HG03103 (cell line): Measurements from ENCODE around the gene KRTAP19-8.

ENCODE experiments used
- ATAC-seq: cut with Tn5 transposase; IDR thresholded peaks from one replicate; pipeline ENCODE4 v1.9.1; 2021; ENCODE audit warnings: low read depth; ENCODE audit not compliant: unreplicated experiment

KRTAP19-8 gene

GRCh38 chr21:31012133-31013089, 25.9 kb downstream of the KRTAP19-8 start:
- ATAC-seq: no peak

DNA sequence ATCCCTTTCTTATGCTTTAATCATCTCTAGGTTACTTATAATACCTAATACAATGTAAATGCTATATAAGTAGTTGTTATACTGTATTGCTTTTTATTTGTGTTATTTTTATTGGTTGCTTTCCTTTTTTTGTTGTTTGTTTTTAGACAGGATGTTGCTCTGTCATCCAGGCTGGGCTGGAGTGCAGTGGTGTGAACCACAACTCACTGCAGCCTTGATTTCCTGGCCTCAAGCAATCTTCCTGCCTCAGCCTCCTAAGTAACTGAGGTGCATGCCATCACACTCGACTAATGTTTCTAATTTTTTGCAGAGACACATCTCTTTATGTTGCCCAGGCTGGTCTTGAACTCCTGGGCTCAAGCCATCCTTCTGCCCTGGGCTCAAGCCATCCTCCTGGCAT, 26.9 kb downstream of the KRTAP19-8 start:
- ATAC-seq: no peak

GRCh38 chr21:31008355-31008754, 29.9 kb downstream of the KRTAP19-8 start:
- no peak for ATAC-seq

DNA sequence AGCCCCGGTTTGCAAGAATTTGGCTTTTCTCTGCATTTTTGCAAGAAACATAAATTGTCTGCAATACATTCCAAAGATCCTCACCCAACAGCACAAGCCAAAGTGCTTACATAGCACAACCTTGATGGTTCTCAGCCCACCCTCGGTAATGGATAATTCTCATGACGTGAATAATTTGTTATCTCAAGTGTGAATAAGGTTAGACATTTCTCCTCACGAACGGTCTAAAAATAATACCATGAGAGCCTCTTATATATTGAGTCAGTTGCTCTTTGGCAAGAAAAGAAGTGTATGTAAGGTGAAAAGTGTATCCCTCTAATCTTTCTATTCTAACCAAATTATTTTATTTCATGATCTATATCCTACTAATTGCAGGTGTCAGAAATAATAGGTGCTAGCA, 33.3 kb downstream of the KRTAP19-8 start:
- ATAC-seq: no peak

DNA sequence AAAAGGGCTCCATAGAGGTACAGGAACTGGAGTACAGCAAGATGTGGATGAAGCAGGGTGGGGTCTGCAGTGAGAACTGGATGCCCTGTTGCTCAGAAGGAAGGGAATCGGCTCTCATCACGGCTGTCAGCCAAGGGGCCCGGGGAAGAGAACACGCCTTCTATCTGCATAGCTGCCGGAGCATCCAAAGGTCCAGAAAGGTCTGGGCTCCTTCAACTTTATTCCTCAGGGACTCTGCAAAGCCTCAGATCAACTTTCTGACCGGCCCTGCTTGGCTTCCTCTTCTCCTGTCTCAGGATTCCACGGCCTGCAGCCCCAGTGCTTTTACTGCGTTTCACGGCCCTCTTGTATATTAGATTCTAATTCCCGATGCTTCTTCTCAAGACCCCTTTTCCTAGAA, 34.8 kb downstream of the KRTAP19-8 start:
- ATAC-seq: no peak

GRCh38 chr21:30997541-30997940, 40.7 kb downstream of the KRTAP19-8 start:
- no peak for ATAC-seq

GRCh38 chr21:30996728-30997127, 41.5 kb downstream of the KRTAP19-8 start:
- no peak for ATAC-seq

DNA sequence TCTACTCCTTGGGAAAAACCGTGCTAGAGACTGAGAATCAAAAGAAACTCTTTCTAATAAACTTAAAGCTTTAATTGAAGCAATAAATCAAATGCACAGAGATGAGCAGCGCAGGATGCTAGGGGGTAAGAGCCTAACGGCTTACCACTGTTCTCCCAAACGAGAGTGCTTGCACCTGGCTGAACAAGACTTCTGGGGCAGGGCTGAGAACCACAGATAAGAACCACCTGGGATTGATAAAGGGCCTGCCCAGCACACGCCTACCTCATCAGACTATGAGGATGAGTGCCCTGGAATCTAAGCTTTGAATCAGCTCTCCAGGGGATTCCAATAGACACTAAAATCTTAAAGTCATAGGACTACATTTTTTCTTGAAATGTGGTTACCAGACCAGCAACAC, 43.3 kb downstream of the KRTAP19-8 start:
- no peak for ATAC-seq

DNA sequence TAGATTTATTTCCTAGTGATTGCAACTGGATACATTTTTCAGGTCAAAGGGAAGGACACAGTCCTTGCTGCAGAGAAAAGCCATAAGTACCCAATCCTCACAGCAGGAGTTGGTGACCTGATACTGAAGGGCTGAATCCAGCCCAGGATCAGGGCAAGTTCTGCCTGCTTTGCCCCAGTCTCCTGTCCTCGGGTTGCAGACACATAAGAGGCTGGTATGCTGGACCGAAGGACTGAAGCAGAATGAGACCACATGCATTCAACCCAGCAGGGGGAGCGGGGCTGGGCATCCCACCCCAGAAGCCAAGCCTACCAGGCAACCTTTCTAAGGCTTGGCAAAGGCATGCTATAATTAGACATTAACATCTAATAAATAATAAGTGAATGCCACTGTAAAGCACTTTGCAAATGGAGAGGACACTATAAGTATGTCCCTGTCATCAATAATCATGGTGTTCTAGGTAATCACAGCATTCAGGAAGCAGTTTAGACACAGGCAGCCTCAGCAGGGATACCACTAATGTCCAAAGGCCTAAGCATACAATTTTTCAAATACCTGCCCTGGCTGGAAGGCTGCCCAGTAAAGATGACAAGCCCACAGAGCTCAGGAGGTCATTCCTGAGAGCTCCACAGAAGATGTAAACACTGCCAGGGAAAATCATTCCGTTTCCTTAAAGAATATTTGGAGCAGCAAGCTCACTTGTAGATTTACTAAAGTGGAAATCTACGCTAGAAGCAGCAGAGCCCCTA, 47.6 kb downstream of the KRTAP19-8 start:
- ATAC-seq: no peak

DNA sequence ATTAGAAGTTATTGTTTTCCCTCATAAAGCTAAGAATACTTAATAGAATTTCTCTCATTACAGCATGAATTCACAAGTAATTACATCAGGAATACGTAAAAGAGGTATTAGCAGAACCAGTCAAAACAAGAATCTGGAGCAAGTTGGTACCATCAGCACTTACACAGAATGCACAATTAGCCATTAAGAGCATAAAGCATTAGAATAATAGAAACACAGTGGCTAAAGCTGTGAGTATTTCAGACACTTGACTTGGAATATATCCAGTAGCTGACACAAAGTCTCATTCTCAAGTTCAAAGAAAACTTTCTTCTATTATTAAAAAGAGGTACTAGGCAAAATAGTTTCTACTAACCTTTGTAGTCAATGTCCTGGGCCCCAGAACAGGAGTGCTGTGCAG, 49.6 kb downstream of the KRTAP19-8 start:
- ATAC-seq: no peak
